K562 (cell line): ENCODE results near the gene TMEM100. TPM values are rescaled to one million over a fixed set of nuclear protein-coding genes. Genes with fewer than 3 reads are reported as not detected.

ENCODE experiments used
- ATF4 ChIP-seq: fragments of 450-650 bp; formaldehyde crosslinking; IDR thresholded peaks from 2 replicates; pipeline ENCODE4 v1.4.0; 2022; ENCODE audit warnings: mild to moderate bottlenecking, moderate library complexity
- CBFA2T3 ChIP-seq: fragments of 450-650 bp; IDR thresholded peaks from 2 replicates; pipeline ENCODE4 v1.6.1; 2017
- HDAC8 ChIP-seq: fragments of 450-650 bp; IDR thresholded peaks from 2 replicates; pipeline ENCODE4 v1.6.1; 2016; ENCODE audit warnings: mild to moderate bottlenecking, missing genetic modification characterization, moderate library complexity, missing compliant biosample characterization
- HOXB6 ChIP-seq: fragments of 250-450 bp; sonication (Bioruptor Pico); IDR thresholded peaks from 2 replicates; pipeline ENCODE4 v1.5.1; 2022; ENCODE audit warnings: mild to moderate bottlenecking, borderline replicate concordance
- KDM2B ChIP-seq: fragments of 250-450 bp; sonication (Bioruptor Pico); IDR thresholded peaks from 2 replicates; pipeline ENCODE4 v1.8.0; 2021; ENCODE audit warnings: mild to moderate bottlenecking, moderate library complexity
- MYNN ChIP-seq, 2 experiments: sonication (generic); formaldehyde crosslinking in 1 of 2; IDR thresholded peaks; 2 replicates each; pipeline versions ENCODE4 v1.5.0 to v1.6.1; 2016 to 2020; ENCODE audit warnings: antibody characterized with exemption in 1 of 2, missing genetic modification reagents in 1 of 2
- NCOA4 ChIP-seq: fragments of 450-650 bp; IDR thresholded peaks from 2 replicates; pipeline ENCODE4 v1.6.1; 2018; ENCODE audit warnings: mild to moderate bottlenecking; ENCODE audit not compliant: partially characterized antibody
- NR4A1 ChIP-seq, 2 experiments: fragments of 250-450 bp in 1 of 2; fragments of 450-650 bp in 1 of 2; sonication (Bioruptor Pico) in 1 of 2; IDR thresholded peaks; 2 replicates each; pipeline versions ENCODE4 v1.4.0 to v1.6.1; 2016 to 2020; ENCODE audit warnings: mild to moderate bottlenecking in 2 of 2, missing compliant biosample characterization in 1 of 2, missing genetic modification characterization in 1 of 2, moderate library complexity in 1 of 2
- RBBP5 ChIP-seq: fragments of 200-600 bp; sonication (generic); IDR thresholded peaks from 2 replicates; pipeline ENCODE4 v1.6.1; 2012; ENCODE audit warnings: borderline replicate concordance, mild to moderate bottlenecking, low read length, control low read depth, inconsistent platforms; ENCODE audit not compliant: insufficient read depth, poor library complexity, severe bottlenecking
- SFPQ ChIP-seq: fragments of 200-400 bp; formaldehyde crosslinking; IDR thresholded peaks from 2 replicates; pipeline ENCODE4 v1.6.1; 2017; ENCODE audit warnings: mild to moderate bottlenecking, low read depth, low read length, moderate library complexity
- SIX5 ChIP-seq, 2 experiments: IDR thresholded peaks; 2 replicates each; pipeline ENCODE4 v1.6.1; 2011; ENCODE audit warnings: low read length in 2 of 2, borderline replicate concordance in 1 of 2, low read depth in 1 of 2, mild to moderate bottlenecking in 1 of 2, moderate library complexity in 1 of 2; ENCODE audit not compliant: insufficient read depth in 1 of 2
- SMAD1 ChIP-seq: fragments of 150-350 bp; IDR thresholded peaks from 2 replicates; pipeline ENCODE4 v1.6.1; 2014; ENCODE audit warnings: low read length, low read depth; ENCODE audit not compliant: partially characterized antibody
- SRSF7 ChIP-seq: fragments of 200-400 bp; formaldehyde crosslinking; optimal IDR thresholded peaks from 2 replicates; pipeline ENCODE3; 2017; ENCODE audit warnings: mild to moderate bottlenecking, low read depth, low read length
- STAT5B ChIP-seq: fragments of 250-450 bp; sonication (Bioruptor Pico); IDR thresholded peaks from 2 replicates; pipeline ENCODE4 v1.8.0; 2021; ENCODE audit warnings: mild to moderate bottlenecking, inconsistent platforms
- TARDBP ChIP-seq: fragments of 450-650 bp; IDR thresholded peaks from 2 replicates; pipeline ENCODE4 v1.6.1; 2016
- ZBTB49 ChIP-seq: sonication (generic); formaldehyde crosslinking; IDR thresholded peaks from 2 replicates; pipeline ENCODE4 v1.8.0; 2022; ENCODE audit warnings: missing genetic modification reagents, mild to moderate bottlenecking, borderline replicate concordance
- ZKSCAN3 ChIP-seq: fragments of 250-450 bp; sonication (Bioruptor Pico); IDR thresholded peaks from 2 replicates; pipeline ENCODE4 v1.4.0; 2020
- ZNF165 ChIP-seq: fragments of 250-450 bp; sonication (Bioruptor Pico); IDR thresholded peaks from 2 replicates; pipeline ENCODE4 v1.4.0; 2020; ENCODE audit warnings: borderline replicate concordance
- ZNF639 ChIP-seq, 2 experiments: fragments of 200-800 bp in 1 of 2; sonication (Bioruptor generic) in 1 of 2; sonication (generic) in 1 of 2; formaldehyde crosslinking in 1 of 2; IDR thresholded peaks in 1 of 2; conservative IDR thresholded peaks in 1 of 2; 2 replicates each; pipeline versions ENCODE4 v1.5.0 to v1.6.1; 2016 to 2020; ENCODE audit warnings: missing compliant biosample characterization in 1 of 2, missing genetic modification characterization in 1 of 2, missing genetic modification reagents in 1 of 2
- polyA plus RNA-seq, 8 experiments: library from polyadenylated mRNA; depleted of rRNA in 4 of 8; stranded (reverse) in 5 of 8; unstranded in 3 of 8; fragments of >200 nt; fragmentation: Nextera tagmentation in 2 of 8; fragmentation: Illumina TruSeq in 1 of 8; extraction: Ambion mirVana in 2 of 8; extraction: Trizol in 1 of 8; gene quantifications; 2 replicates each; pipeline versions ENCODE4 v1.2.1 to v1.2.3, GENCODE V29; 2011 to 2014; ENCODE audit warnings: inconsistent platforms in 1 of 8, missing spikeins in 1 of 8
- total RNA-seq, 7 experiments: library from RNA; depleted of rRNA in 6 of 7; stranded (reverse); fragments of >200 nt in 6 of 7; fragmentation: Illumina TruSeq in 2 of 7; extraction: Trizol in 2 of 7; gene quantifications; 2 replicates each; pipeline versions ENCODE4 v1.2.1 to v1.2.3, GENCODE V29; 2011 to 2021; ENCODE audit warnings: low replicate concordance in 1 of 7

TMEM100 gene
- total and polyA plus RNA-seq, 9 of the 15 experiments (the other 6 are each of a cell fraction or from before 2014, with no cell fraction given) = 0.12 to 0.50 (median 0.19) TPM

GRCh38 chr17:55731586-55732250, 9.1 kb upstream of the TMEM100 start (continued):
- TF ChIP-seq MYNN (IDR thresholded peaks at IDR 0.05) = no peak
- TF ChIP-seq MYNN (CRISPR knock-in tag; IDR thresholded peaks at IDR 0.05) = no peak
- no peak for TF ChIP-seq NR4A1 (CRISPR knock-in tag; IDR thresholded peaks at IDR 0.05)
- TF ChIP-seq NR4A1 (tag; IDR thresholded peaks at IDR 0.05) = peak; percentile 74
- TF ChIP-seq SRSF7 = no peak
- no peak for TF ChIP-seq STAT5B
- no peak for TF ChIP-seq ZBTB49 (CRISPR knock-in tag)
- TF ChIP-seq SFPQ = no peak
- no peak for TF ChIP-seq KDM2B (CRISPR knock-in tag)
- TF ChIP-seq TARDBP = no peak
- no peak for TF ChIP-seq CBFA2T3
- TF ChIP-seq ZKSCAN3 (CRISPR knock-in tag) = no peak
- TF ChIP-seq RBBP5 = no peak
- TF ChIP-seq HOXB6 = no peak
- 0 out of 4 replicates have a peak, but pooled peaks of 1 of the 2 experiments have one; percentile 28 for TF ChIP-seq ZNF639 (CRISPR knock-in tag; conservative IDR thresholded peaks at IDR 0.05 in 1 of 2, IDR thresholded peaks at IDR 0.05 in 1 of 2)
- no peak for TF ChIP-seq HDAC8 (tag)
- no peak for TF ChIP-seq ZNF165
- no peak for TF ChIP-seq SMAD1
- no peak; the same call in 1 of the 2 replicates for TF ChIP-seq ATF4
- no peak for TF ChIP-seq NCOA4
- TF ChIP-seq SIX5 (IDR thresholded peaks at IDR 0.05; ENCODE audit: borderline replicate concordance in 1 of 2, insufficient read depth in 1 of 2, low read depth in 1 of 2, low read length in 2 of 2) = no peak
